Measurements from ENCODE around the gene DPP6.

- TF ChIP-seq CTCF (IDR thresholded peaks at IDR 0.05) (no peak), POLR2A (IDR thresholded peaks at IDR 0.05; ENCODE audit: low read depth) (no peak), EP300 (IDR thresholded peaks at IDR 0.05) (no peak), POLR2AphosphoS5 (IDR thresholded peaks at IDR 0.05) (no peak)
Measured at GRCh38 chr7:154633641-154634040, 581.4 kb downstream of the DPP6 start.
